Stimulated activated CD4-positive, alpha-beta T cell treated with anti-CD3 and anti-CD28 coated beads, Interleukin-15, amount 100 ng/mL, for 24 hours (primary cell): ENCODE results near the gene C2.
"Not testable (repeated sequence)": the region's sequence is repeated elsewhere in the genome, so short reads cannot be mapped to it uniquely, and the experiment has no call there.

Experiments used
- DNase-seq: peaks from one replicate; pipeline ENCODE4 v3.0.0-alpha.2; 2020

C2 gene

DNA sequence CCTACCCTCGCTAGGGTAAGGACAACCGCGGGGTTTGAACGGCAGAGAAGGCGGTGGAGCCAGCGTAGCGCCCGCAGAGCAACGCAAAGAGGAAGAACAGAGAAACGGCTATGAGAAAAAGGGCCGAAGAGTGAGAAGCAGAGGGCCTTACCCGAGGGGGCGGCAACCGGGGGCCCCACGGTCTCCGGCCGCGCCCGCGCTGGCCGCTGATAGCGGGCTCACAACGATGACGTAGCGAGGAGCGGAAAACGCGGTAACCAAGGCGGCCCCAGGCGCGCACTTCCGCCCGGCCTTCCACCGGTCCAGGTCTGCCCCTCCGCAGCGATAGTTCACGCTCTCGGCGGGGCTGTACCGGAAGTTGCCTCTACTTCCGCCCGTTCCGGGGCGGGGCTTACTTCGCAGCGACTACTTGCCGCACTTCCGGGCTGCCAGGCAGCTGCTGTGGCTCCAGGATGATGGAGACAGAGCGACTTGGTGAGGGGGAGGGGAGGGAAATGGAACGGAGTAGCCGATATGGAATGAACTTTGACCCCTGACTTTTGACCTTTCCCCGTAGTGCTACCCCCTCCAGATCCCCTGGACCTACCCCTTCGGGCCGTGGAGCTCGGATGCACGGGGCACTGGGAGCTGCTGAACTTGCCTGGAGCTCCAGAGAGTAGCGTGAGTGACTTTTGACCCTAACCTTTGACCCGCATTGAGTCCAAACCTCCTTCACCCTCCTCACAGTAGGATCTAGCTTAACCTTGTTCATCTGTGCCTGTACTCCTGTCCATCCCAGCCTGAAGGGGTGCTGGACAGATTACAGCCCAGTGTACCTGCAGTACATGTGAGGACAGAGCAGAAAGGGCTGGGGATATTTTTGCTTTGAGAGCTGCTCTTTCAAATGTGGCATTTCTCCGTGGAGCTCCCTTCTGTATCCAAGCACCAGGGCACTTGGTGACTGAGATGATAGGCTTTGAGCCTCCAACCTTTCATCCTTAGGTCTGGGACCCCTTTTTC, 31.5 kb downstream of the C2 start, which contains the start of the genes NELFE and SKIC2:
Gene NELFE, minus strand, starts transcription at position 231 of the 999 bp plus-strand sequence. CDS start 525 bp downstream, outside the sequence.
Gene SKIC2, plus strand, starts transcription at position 435 of the 999 bp plus-strand sequence. Its CDS starts 18 bp downstream, at position 453.
- peak; percentile 98 for DNase-seq

DNA sequence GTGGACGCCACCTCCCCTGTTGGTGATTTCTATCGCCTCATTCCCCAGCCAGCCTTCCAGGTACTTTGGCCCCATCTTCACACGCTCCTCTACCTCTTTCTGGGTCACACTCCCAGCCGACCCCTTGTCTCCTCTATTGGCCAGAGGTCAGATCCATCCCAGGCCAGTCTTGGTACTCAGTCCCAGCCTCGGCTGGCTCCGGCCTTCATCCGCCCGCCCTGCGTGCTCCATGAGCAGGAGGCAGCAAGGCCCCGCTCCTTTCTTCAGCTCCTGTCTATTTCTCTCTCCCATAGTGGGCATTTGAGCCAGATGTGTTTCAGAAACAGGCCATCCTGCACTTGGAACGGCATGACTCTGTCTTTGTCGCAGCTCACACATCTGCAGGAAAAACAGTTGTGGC, 34.1 kb downstream of the C2 start:
- DNase-seq, result no peak

- DNase-seq, result no peak
Measured at GRCh38 chr6:31963921-31964320, 36.4 kb downstream of the C2 start.

DNA sequence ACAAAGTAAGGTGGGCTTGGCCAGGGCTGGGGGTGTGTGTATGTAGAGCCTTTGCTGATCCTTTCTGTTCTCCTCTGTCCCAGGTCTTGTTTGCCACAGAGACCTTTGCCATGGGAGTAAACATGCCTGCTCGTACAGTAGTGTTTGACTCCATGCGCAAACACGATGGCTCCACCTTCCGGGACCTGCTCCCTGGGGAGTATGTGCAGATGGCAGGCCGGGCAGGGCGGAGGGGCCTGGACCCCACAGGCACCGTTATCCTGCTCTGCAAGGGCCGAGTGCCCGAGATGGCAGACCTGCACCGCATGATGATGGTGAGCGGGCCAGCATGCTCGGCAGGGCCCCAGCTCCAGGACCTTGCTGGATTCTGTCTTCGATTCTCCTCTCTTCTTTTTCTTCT, 38.2 kb downstream of the C2 start:
- no peak for DNase-seq

DNA sequence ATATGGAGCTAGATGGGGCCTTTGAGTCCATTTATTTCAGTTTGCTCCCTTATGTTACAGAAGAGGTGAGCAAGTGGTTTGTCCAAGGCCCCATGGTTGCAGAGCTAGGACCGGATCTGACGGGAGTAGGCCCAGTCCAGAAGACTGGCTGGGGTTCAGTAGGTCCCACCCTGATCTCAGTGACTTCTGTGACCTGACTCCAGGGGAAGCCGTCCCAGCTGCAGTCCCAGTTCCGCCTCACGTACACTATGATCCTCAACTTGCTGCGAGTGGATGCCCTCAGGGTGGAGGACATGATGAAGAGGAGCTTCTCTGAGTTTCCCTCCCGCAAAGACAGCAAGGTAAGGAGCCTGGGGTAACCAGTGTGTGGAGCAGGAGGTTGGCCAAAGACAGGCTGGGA, 39.0 kb downstream of the C2 start:
- DNase-seq, result no peak

DNA sequence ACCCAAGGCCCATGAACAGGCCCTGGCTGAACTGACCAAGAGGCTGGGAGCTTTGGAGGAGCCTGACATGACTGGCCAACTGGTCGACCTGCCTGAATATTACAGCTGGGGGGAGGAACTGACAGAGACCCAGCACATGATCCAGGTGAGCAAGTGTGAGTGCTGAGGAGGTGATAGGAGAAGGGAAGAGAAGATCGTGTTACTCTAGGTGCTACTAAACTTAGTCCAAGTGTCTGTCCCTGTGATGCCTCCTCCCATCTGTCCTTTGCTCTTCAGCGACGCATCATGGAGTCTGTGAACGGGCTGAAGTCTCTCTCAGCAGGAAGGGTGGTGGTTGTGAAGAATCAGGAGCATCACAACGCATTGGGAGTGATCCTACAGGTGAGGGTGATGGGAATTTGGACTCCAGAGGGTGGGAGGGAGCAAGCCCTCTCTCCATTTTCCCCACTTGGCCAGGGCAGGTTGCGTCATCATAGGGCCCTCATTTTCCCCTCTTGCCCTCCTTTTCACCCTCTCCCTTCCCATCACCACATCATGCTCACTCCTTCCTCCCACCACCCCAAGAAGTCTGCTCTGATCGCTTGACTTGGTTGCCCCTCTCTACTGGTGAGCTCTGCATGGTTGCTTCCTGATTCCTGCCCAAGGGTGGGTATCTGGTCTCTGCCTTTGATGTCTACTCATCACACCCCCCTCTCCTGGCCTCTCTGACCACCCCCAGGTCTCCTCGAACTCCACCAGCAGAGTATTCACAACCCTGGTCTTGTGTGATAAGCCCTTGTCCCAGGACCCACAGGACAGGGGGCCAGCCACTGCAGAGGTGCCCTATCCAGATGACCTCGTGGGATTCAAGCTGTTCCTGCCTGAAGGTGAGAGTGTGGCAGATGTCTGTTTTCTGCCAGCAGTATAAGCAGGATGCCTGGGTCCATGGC, 39.7 kb downstream of the C2 start:
- no peak for DNase-seq

- DNase-seq, result no peak
Measured at GRCh38 chr6:31967926-31968320, 40.4 kb downstream of the C2 start.

DNA sequence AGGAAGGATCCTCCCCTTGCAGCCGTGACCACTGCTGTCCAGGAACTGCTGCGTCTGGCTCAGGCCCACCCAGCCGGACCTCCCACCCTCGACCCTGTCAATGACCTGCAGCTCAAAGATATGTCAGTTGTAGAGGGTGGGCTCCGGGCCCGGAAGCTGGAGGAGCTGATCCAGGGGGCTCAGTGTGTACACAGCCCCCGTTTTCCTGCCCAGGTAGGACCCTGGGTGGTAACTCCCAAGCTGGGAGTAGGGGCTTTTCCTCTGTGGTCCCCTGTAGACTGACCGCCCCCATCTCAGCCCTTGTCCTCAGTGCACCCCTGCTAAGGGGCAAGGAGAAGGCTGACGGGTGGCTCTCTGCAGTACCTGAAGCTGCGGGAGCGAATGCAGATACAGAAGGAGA, 40.8 kb downstream of the C2 start:
- no peak for DNase-seq

DNA sequence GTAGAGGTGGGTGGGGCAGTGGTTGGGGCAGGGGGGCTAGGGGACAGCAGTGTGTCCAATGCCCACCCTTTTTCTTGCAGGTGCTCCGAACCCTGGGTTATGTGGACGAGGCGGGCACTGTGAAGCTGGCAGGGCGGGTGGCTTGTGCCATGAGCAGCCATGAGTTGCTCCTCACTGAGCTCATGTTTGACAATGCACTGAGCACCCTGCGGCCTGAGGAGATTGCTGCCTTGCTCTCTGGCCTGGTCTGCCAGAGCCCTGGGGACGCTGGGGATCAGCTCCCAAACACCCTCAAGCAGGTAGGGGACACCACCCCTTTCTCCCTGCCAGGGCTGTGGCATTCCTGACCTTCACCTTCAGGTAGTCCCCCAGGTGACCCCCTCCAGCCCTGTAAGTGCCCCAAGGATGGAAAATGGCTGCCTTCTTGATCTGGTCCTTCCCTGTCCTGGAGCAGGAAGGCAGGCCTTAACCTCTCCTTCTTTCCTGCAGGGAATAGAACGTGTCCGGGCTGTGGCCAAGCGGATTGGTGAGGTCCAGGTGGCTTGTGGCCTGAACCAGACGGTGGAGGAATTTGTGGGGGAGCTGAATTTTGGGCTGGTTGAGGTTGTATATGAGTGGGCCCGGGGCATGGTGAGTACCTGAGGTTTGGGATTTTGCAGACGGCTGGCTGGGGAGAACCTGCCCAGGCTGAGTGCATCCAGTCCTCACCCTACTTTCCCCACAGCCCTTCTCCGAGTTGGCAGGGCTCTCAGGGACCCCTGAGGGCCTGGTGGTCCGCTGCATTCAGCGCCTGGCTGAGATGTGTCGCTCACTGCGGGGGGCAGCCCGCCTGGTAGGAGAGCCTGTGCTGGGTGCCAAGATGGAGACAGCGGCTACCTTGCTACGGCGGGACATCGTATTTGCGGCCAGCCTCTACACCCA, 41.5 kb downstream of the C2 start:
- DNase-seq, result no peak

- DNase-seq, result no peak
Measured at GRCh38 chr6:31969712-31970603, 42.4 kb downstream of the C2 start.

DNA sequence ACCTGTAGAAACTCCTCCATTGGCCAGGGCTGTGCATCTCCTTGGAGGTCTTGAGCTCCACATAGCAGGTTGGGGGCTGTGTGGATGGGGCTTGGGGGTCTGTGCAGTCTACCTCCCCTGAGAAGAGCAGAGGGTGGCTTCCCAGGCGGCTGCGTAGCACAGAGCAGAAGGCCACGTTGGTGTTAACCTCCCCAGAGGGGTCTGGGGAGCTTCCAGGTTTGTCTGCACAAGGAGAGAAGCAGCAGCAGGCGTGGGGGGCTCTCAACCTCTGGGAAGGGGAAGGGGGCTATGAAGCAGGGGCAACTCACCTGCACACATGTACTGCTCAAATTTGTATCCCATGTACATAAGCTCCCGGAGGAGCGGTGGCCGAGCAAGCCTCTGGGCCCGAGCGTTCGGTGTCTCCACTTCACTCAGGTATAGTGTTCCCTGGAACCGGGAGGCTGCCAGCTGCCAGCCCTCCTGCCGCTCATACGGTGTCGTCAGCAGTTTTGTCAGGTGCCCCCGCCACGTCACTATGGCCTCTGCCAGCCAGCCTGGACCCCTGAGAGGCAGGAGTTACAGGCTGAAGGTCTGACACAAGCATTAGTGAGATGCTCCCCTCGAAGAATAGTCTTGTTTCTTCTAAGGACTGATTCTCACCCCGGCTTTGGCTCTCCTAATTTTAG, 43.2 kb downstream of the C2 start:
- DNase-seq, result peak; percentile 15

GRCh38 chr6:31971279-31971992, 43.9 kb downstream of the C2 start:
- DNase-seq, result peak; percentile 15

GRCh38 chr6:31971993-31972708, 44.6 kb downstream of the C2 start, which contains the start of gene DXO:
Gene DXO, minus strand, starts transcription at chr6:31972138. Its CDS starts 463 bp downstream, at chr6:31971675.
- DNase-seq, result peak; percentile 98

GRCh38 chr6:31972709-31973350, 45.3 kb downstream of the C2 start:
- peak; percentile 30 for DNase-seq

DNA sequence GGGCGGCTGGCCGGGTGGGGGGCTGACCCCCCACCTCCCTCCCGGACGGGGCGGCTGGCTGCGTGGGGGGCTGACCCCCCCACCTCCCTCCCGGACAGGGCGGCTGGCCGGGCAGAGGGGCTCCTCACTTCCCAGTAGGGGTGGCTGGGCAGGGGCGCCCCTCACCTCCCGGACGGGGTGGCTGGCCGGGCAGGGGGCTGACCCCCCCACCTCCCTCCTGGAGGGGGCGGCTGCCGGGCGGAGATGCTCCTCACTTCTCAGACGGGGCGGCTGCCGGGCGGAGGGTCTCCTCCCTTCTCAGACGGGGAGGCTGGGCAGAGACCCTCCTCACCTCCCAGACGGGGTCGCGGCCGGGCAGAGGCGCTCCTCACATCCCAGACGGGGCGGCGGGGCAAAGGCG, 48.5 kb downstream of the C2 start:
- not testable (repeated sequence) for DNase-seq

DNA sequence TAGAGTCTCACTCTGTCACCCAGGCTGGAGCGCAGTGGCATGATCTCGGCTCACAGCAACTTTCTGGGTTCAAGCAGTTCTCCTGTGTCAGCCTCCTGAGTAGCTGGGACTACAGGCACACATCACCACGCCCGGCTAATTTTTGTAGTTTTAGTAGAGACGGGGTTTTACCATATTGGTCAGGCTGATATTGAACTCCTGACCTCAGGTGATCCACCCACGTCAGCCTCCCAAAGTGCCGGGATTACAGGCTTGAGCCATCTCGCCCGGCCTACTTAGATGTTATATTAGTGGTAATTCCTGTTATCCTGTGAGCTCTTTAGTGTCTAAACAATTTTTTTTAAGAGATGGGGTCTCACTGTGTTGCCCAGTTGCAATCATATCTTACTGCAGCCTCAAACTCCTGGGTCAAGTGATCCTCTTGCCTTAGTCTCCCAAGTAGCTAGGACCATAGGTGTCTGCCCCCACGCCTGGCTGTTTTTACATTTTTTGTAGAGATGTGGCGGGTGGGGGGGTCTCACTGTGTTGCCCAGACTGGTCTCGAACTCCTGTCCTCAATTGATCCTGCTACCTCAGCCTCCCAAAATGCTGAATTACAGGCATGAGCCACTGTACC, 50.4 kb downstream of the C2 start:
- DNase-seq, result no peak

GRCh38 chr6:31978831-31979230, 51.3 kb downstream of the C2 start:
- DNase-seq, result no peak
